Measurements from ENCODE around the gene HNF1A.

HNF1A gene

DNA sequence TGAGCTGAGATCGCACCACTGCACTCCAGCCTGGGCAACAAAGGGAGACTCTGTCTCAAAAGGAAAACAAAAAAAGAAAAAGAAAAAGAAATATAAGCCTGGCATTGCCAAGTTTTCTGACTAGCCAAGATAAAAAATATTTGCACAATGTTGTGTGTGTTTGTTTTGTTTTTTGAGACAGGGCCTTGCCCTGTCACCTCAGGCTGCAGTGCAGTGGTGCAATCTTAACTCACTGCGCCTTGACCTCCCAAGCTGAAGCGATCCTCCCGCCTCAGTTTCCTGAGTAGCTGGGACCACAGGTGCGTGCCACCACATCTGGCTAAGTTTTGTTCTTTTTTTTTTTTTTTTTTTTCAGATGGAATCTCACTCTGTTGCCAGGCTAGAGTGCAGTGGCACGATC lies 43.4 kb downstream of the HNF1A start:
- H3K27ac ChIP-seq = no peak overlapping the region
- TF ChIP-seq, protein P1, sequence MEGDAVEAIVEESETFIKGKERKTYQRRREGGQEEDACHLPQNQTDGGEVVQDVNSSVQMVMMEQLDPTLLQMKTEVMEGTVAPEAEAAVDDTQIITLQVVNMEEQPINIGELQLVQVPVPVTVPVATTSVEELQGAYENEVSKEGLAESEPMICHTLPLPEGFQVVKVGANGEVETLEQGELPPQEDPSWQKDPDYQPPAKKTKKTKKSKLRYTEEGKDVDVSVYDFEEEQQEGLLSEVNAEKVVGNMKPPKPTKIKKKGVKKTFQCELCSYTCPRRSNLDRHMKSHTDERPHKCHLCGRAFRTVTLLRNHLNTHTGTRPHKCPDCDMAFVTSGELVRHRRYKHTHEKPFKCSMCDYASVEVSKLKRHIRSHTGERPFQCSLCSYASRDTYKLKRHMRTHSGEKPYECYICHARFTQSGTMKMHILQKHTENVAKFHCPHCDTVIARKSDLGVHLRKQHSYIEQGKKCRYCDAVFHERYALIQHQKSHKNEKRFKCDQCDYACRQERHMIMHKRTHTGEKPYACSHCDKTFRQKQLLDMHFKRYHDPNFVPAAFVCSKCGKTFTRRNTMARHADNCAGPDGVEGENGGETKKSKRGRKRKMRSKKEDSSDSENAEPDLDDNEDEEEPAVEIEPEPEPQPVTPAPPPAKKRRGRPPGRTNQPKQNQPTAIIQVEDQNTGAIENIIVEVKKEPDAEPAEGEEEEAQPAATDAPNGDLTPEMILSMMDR (IDR thresholded peaks at IDR 0.05) = no peak
- TF ChIP-seq ZFX (IDR thresholded peaks at IDR 0.05; ENCODE audit: borderline replicate concordance) = no peak

DNA sequence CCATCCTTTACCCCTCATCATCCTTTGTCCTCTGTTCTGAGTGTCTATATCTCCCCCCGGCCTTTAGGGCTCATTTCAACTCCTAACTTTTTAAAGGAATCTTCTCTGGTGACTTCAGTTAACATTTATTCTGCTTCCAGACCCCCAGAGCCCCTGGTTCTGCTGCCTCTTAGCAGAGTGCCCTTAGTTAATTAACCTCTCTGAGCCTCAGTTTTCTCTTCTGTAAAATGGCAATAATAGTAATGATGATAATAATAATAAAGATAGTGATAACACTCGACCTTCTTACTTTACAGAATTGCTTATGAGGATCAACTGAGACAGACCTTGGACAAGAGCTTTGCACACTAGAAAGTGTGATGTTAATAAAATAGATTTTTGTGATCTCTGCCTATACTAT lies 44.4 kb downstream of the HNF1A start:
- TF ChIP-seq, protein P1 (IDR thresholded peaks at IDR 0.05) = no peak
- no peak for TF ChIP-seq ZFX (IDR thresholded peaks at IDR 0.05; ENCODE audit: borderline replicate concordance)
- H3K27ac ChIP-seq = no peak overlapping the region

DNA sequence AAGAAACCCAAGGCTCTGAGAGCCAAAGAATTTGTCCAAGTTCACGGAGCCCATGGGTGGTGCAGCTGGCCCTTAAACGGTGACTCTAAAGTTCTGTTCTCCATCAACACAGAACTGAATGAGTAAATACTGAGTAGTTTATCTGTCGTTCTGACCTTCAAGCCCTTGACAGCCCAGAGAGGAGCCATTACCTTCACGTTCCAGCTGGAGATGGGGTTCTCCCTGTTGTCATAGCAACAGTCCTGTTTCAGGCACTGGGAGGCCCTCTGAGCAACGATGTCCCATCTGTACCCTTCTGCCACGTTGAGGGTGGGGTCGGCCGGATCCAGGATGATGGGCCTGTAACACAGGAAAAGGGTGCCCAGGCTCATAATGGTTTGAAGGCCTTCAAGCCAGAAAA lies 45.5 kb downstream of the HNF1A start:
- no peak for TF ChIP-seq ZFX (IDR thresholded peaks at IDR 0.05; ENCODE audit: borderline replicate concordance)
- TF ChIP-seq, protein P1 (IDR thresholded peaks at IDR 0.05) = no peak
- H3K27ac ChIP-seq = no peak overlapping the region

DNA sequence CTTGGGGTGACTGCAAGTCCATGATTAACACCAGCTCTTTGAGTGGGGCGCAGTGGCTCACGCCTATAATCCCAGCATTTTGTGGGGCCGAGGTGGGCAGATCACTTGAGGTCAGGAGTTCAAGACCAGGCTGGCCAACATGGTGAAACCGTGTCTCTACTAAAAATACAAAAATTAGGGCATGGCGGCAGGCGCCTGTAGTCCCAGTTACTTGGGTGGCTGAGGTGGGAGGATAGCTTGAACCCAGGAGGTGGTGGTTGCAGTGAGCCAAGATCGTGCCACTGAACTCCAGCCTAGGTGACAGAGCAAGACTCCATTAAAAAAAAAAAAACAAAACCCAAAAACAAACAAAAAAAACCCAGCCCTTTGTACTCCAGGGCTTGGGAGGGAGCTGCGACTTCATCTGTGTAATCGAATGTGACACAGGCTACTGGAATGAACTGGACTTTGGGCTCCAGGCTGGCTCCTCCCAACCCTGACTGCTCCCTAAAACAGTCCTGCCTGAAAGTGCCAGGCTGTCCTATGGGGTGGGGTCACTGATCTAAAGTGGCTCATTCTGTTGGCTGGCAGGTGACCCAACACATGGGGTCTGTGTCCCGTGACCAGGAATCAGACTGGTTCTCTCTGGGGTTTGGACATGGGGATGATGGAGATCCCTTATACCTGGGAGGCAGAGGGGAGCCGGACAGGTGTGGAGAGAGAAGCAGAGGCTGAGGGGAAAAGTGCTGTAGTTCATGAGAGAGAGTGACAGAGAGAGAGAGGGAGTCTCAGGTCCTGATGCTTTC lies 47.3 kb downstream of the HNF1A start:
- H3K27ac ChIP-seq = no peak overlapping the region; the same call in 1 of the 2 replicates

DNA sequence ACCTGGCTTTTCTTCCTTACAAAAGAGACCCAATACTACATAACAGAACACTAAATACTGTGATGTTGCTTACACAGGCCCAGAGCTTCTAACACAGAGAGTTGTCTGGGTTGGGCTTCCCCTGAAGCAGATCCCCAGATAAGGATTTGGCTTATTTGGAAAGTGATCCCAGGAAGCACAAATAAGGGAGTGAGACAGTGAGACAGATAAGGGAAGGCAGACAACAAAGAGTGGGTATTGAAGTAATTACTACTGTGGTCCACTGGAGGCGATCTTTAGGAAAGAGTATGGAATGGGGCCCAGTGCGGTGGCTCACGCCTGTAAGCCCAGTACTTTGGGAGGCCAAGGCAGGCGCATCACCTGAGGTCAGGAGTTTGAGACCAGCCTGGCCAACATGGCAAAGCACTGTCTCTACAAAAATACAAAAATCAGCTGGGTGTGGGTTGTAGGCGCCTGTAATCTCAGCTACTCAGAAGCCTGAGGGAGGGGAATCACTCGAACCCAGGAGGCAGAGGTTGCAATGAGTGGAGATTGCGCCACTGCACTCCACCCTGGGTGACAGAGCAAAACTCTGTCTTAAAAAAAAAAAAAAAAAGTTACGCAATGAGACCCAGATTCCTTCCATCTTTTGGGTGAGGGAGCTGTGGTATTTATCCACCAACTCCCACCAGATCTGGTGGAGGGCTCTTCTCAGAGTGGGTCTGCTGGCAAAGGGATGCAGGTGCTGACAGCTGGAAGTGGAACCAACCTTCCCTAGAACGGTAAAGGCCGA lies 48.1 kb downstream of the HNF1A start:
- TF ChIP-seq, protein P1 (IDR thresholded peaks at IDR 0.05) = peak; percentile 40
- TF ChIP-seq ZFX (IDR thresholded peaks at IDR 0.05; ENCODE audit: borderline replicate concordance) = no peak
- no peak overlapping the region; the same call in 1 of the 2 replicates for H3K27ac ChIP-seq

More for the DNA sequence above, 47.3 kb downstream of the HNF1A start:
- TF ChIP-seq, protein P1 (IDR thresholded peaks at IDR 0.05) = no peak
- TF ChIP-seq ZFX (IDR thresholded peaks at IDR 0.05; ENCODE audit: borderline replicate concordance) = no peak

DNA sequence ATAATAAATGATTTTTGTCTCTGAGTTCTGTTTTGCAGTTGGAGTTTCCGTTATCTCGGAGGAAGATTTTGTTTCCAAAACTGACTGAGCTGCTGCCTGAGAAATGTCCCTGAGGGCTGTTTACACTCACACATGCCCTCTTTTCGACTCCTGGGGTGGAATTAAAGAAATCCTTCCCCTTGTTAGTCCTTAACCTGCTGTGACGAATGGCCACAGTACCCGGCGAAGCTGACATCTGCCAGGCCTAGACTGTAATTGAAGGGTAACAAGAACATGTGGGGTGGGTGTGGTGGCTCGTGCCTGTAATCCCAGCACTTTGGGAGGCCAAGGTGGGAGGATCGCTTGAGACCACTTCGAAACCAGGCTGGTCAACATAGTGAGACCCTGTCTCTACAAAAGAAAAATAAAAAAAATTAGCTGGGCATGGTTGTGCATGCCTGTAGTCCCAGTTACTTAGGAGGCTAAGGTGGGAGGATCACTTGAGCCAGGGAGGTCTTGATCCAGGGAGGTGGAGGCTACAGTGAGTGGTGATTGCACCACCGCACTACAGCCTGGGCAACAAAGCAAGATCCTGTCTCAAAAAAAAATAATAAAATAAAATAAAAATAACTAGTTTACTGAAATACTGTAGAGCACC lies 52.4 kb downstream of the HNF1A start:
- no peak for TF ChIP-seq ZFX (IDR thresholded peaks at IDR 0.05; ENCODE audit: borderline replicate concordance)
- TF ChIP-seq, protein P1 (IDR thresholded peaks at IDR 0.05) = no peak

More for the DNA sequence above, 52.4 kb downstream of the HNF1A start:
- H3K27ac ChIP-seq = no peak overlapping the region

Measured in 22Rv1 (cell line).